Breast epithelium (tissue), 3 donors: ENCODE data around the gene TRIO.

Experiments
- CTCF ChIP-seq, 3 donors: fragments of 450-650 bp; IDR thresholded peaks; one replicate each; pipeline ENCODE4 v1.5.1; 2016 to 2017; ENCODE audit warnings: antibody characterized with exemption in 3 of 3, mild to moderate bottlenecking in 3 of 3, moderate library complexity in 3 of 3
- POLR2A ChIP-seq: fragments of 450-650 bp; IDR thresholded peaks from one replicate; pipeline ENCODE4 v1.6.1; 2016; ENCODE audit warnings: antibody characterized with exemption, mild to moderate bottlenecking, moderate library complexity

GRCh38 chr5:14332038-14332631, 189.0 kb downstream of the TRIO start:
- TF ChIP-seq CTCF (IDR thresholded peaks at IDR 0.05) (no peak), POLR2A (no peak)
